Psoas muscle (tissue), 8 donors: ENCODE results near the gene SHPK. TPM values are rescaled to one million over a fixed set of nuclear protein-coding genes. Genes with fewer than 3 reads are reported as not detected.

Experiments
- ATAC-seq, 4 donors: fragments of 200-7000 bp; cut with Tn5 transposase; one replicate each; pipeline ENCODE4 v1.9.1; 2020; ENCODE audit warnings: moderate library complexity in 3 of 4, mild to moderate bottlenecking in 2 of 4
- DNase-seq, 2 donors: peaks; one replicate each; pipeline ENCODE4 v3.0.0-alpha.2; 2020
- H3K27ac ChIP-seq: fragments of 200-600 bp; one replicate; pipeline ENCODE4 v1.8.0; 2022
- H3K27me3 ChIP-seq, 3 donors: fragments of 200-600 bp in 1 of 3; one replicate each; pipeline versions ENCODE4 v1.6.1 to v1.8.0; 2013 to 2022; ENCODE audit warnings: low read length in 2 of 3, mild to moderate bottlenecking in 2 of 3, moderate library complexity in 1 of 3; ENCODE audit not compliant: insufficient read depth in 3 of 3
- H3K36me3 ChIP-seq, 2 donors: fragments of 200-600 bp in 1 of 2; one replicate each; pipeline versions ENCODE4 v1.6.1 to v1.8.0; 2013 to 2022; ENCODE audit warnings: low read depth in 1 of 2, mild to moderate bottlenecking in 1 of 2, moderate library complexity in 1 of 2; ENCODE audit not compliant: insufficient read depth in 1 of 2
- H3K4me1 ChIP-seq: fragments of 200-600 bp; one replicate; pipeline ENCODE4 v1.8.0; 2022
- H3K4me3 ChIP-seq: fragments of 200-600 bp; one replicate; pipeline ENCODE4 v1.8.0; 2022; ENCODE audit warnings: mild to moderate bottlenecking
- H3K9me3 ChIP-seq: fragments of 200-600 bp; one replicate; pipeline ENCODE4 v1.8.0; 2022
- CTCF ChIP-seq: fragments of 200-600 bp; IDR thresholded peaks from one replicate; pipeline ENCODE4 v1.8.0; 2022; ENCODE audit warnings: antibody characterized with exemption
- WGBS, 3 donors: extraction: QIAGEN DNeasy Blood & Tissue Kit; methylation state at CpG; one replicate each; pipeline versions ENCODE4 v1.1.6 to v1.1.7; 2013; 5-methylcytosine and 5-hydroxymethylcytosine counted together
- intact Hi-C, 2 donors: fragments of 100-400 bp; cut with DNase I; formaldehyde crosslinking; loops; one replicate each; pipeline versions ENCODE4 v1.11.0 to v1.14.2; 2022
- polyA plus RNA-seq, 3 donors: library from polyadenylated mRNA; stranded (reverse); fragments of 200-250 nt; gene quantifications; one replicate each; pipeline ENCODE4 v1.2.3, GENCODE V29; 2013
- total RNA-seq, 4 donors: library from RNA; stranded (reverse); fragmentation: NEBNext Ultra II Directional in 2 of 4; extraction: Animal tissue kit (Norgen Biotek cat#: 25700) in 2 of 4; gene quantifications; one replicate each; pipeline versions ENCODE4 v1.2.1 to v1.2.4, GENCODE V29; 2021 to 2023
- donor health status: healthy with polysubstance abuse.
- donor health status: DM: no; HTN: no; CAD: no; lungs with moderate emphysema.
- donor health status: Bipolar disorder and iron deficiency.
- donor health status: healthy.
- donor health status: DM: yes; HTN: yes; CAD: no.
- donor health status: DM: no; HTN: no; CAD: no.
- donor health status: DM: no; HTN: no; CAD: no.
- donor health status: DM: yes; HTN: yes; CAD: no.

SHPK gene
- total and polyA plus RNA-seq, 7 donors: 1.7 to 3.8 (median 2.2) TPM

- DNase-seq (no peak), ATAC-seq (no peak)
- intact Hi-C loops: no loop called here
- Histone ChIP-seq H3K4me1 (no peaks in the 10 kb centered on the region), H3K9me3 (no peaks in the 10 kb centered on the region), H3K27me3 (no peaks in the 10 kb centered on the region), H3K27ac (no peak overlapping the region), H3K4me3 (no peak overlapping the region), H3K36me3 (peaks cover 0 to 30% of the 10 kb centered on the region in 2 donors)
- no peak for TF ChIP-seq CTCF
- WGBS, 3 donors: 88 to 90% (median 90%) methylated on average over 17 of the region's 17 CpGs
These were observed 32.8 kb downstream of the SHPK start for GRCh38 chr17:3603119-3603869.

DNA sequence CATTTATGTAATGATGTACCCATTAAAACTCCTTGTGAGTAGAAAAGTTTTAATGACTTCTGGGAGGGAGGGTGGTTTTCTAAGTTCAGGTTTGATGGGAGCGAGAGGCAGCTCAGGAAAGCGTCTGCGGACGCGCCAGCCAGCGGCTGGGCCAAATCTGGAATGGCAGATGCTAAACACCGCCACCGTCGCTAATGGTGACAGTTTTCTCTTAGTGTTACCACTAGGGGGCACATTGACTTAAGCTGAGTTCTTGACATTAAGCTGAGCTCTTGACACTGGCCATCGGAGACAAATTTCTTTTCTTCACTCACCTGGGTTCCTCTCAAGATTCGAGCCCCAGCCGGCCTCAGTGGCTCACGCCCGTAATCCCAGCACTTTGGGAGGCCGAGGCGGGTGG, 33.6 kb downstream of the SHPK start:
- intact Hi-C loops: no loop called here

GRCh38 chr17:3600529-3601205, 35.4 kb downstream of the SHPK start:
- peak in 1 of 2 donors; percentile 40 for DNase-seq
- TF ChIP-seq CTCF: no peak
- Histone ChIP-seq H3K27me3 (no peaks in the 10 kb centered on the region), H3K36me3 (peaks cover 0 to 8% of the 10 kb centered on the region in 2 donors), H3K27ac (no peak overlapping the region), H3K4me1 (no peaks in the 10 kb centered on the region), H3K4me3 (no peak overlapping the region), H3K9me3 (no peaks in the 10 kb centered on the region)
- intact Hi-C loops: no loop called here
- 86 to 90% (median 87%) methylated on average over 15 of the region's 15 CpGs for WGBS, 3 donors
- no peak for ATAC-seq

More for the DNA sequence above, 33.6 kb downstream of the SHPK start:
- H3K4me3 ChIP-seq: no peak overlapping the region
- H3K27me3 ChIP-seq: no peaks in the 10 kb centered on the region
- H3K9me3 ChIP-seq: no peaks in the 10 kb centered on the region
- WGBS, 3 donors: 59 to 75% (median 60%) methylated on average over 16 of the region's 16 CpGs
- DNase-seq (no peak), ATAC-seq (peak in 2 of 4 donors; percentile 55 to 77)
- TF ChIP-seq CTCF: peak; percentile 48
- peaks cover 0 to 23% of the 10 kb centered on the region in 2 donors for H3K36me3 ChIP-seq
- no peaks in the 10 kb centered on the region for H3K4me1 ChIP-seq
- H3K27ac ChIP-seq: no peak overlapping the region

GRCh38 chr17:3598078-3598477, 38.0 kb downstream of the SHPK start:
- Histone ChIP-seq H3K4me1 (no peaks in the 10 kb centered on the region), H3K4me3 (no peak overlapping the region), H3K27me3 (no peaks in the 10 kb centered on the region), H3K36me3 (no peaks in the 10 kb centered on the region), H3K9me3 (no peaks in the 10 kb centered on the region), H3K27ac (no peak overlapping the region)
- DNase-seq (peak in 1 of 2 donors; percentile 22), ATAC-seq (no peak)
- TF ChIP-seq CTCF: no peak
- WGBS, 3 donors: 87 to 91% (median 87%) methylated on average over 13 of the region's 13 CpGs
- intact Hi-C loops: no loop called here
